HepG2 (cell line): ENCODE measurements around the gene ODC1. TPM values are rescaled to one million over a fixed set of nuclear protein-coding genes. Genes with fewer than 3 reads are reported as not detected.

Experiments used
- AKAP8 ChIP-seq: sonication (generic); formaldehyde crosslinking; IDR thresholded peaks from 2 replicates; pipeline ENCODE4 v1.5.1; 2020; ENCODE audit warnings: mild to moderate bottlenecking, missing genetic modification reagents
- ATF1 ChIP-seq: IDR thresholded peaks from 2 replicates; pipeline ENCODE4 v1.6.1; 2016; ENCODE audit warnings: mild to moderate bottlenecking, control low read depth
- DPF2 ChIP-seq: sonication (generic); formaldehyde crosslinking; IDR thresholded peaks from 2 replicates; pipeline ENCODE4 v1.4.0; 2020; ENCODE audit warnings: mild to moderate bottlenecking, low read depth, missing genetic modification reagents, borderline replicate concordance
- EED ChIP-seq: sonication (generic); formaldehyde crosslinking; IDR thresholded peaks from 2 replicates; pipeline ENCODE4 v1.5.0; 2020; ENCODE audit warnings: mild to moderate bottlenecking, missing genetic modification reagents
- MLXIP ChIP-seq: sonication (generic); formaldehyde crosslinking; IDR thresholded peaks from 2 replicates; pipeline ENCODE4 v1.9.0; 2021; ENCODE audit warnings: missing genetic modification reagents, borderline replicate concordance
- NCOA1 ChIP-seq: sonication (generic); formaldehyde crosslinking; IDR thresholded peaks from 2 replicates; pipeline ENCODE4 v1.9.0; 2021; ENCODE audit warnings: missing genetic modification reagents
- POGK ChIP-seq: sonication (generic); formaldehyde crosslinking; conservative IDR thresholded peaks from 2 replicates; pipeline ENCODE4 v1.8.0; 2022; ENCODE audit warnings: mild to moderate bottlenecking, moderate library complexity, missing genetic modification reagents
- PREB ChIP-seq: sonication (generic); formaldehyde crosslinking; IDR thresholded peaks from 2 replicates; pipeline ENCODE4 v1.4.0; 2020; ENCODE audit warnings: missing genetic modification reagents
- SALL1 ChIP-seq: sonication (generic); formaldehyde crosslinking; IDR thresholded peaks from 2 replicates; pipeline ENCODE4 v1.8.0; 2022; ENCODE audit warnings: mild to moderate bottlenecking, missing genetic modification reagents
- SETDB1 ChIP-seq: sonication (generic); formaldehyde crosslinking; IDR thresholded peaks from 2 replicates; pipeline ENCODE4 v1.5.1; 2020; ENCODE audit warnings: missing genetic modification reagents, mild to moderate bottlenecking, borderline replicate concordance
- SP1 ChIP-seq, 2 experiments: fragments of 450-650 bp in 1 of 2; sonication (generic) in 1 of 2; formaldehyde crosslinking in 1 of 2; IDR thresholded peaks; 2 replicates each; pipeline versions ENCODE4 v1.4.0 to v1.6.1; 2016 to 2020; ENCODE audit warnings: missing genetic modification reagents in 1 of 2
- SSRP1 ChIP-seq: IDR thresholded peaks from 2 replicates; pipeline ENCODE4 v1.6.1; 2016; ENCODE audit warnings: control low read depth
- ZNF446 ChIP-seq: sonication (generic); formaldehyde crosslinking; IDR thresholded peaks from 2 replicates; pipeline ENCODE4 v1.5.0; 2020; ENCODE audit warnings: mild to moderate bottlenecking, missing genetic modification reagents
- ZNF543 ChIP-seq: sonication (generic); formaldehyde crosslinking; IDR thresholded peaks from 2 replicates; pipeline ENCODE4 v1.4.0; 2020; ENCODE audit warnings: mild to moderate bottlenecking, missing genetic modification reagents
- ZNF552 ChIP-seq: sonication (generic); formaldehyde crosslinking; IDR thresholded peaks from 2 replicates; pipeline ENCODE4 v1.9.0; 2022; ENCODE audit warnings: missing genetic modification reagents, mild to moderate bottlenecking, borderline replicate concordance
- ZNF691 ChIP-seq: sonication (generic); formaldehyde crosslinking; IDR thresholded peaks from 2 replicates; pipeline ENCODE4 v1.4.0; 2020; ENCODE audit warnings: missing genetic modification reagents, low read depth, mild to moderate bottlenecking, borderline replicate concordance
- ZNF709 ChIP-seq: sonication (generic); formaldehyde crosslinking; IDR thresholded peaks from 2 replicates; pipeline ENCODE4 v1.5.0; 2020; ENCODE audit warnings: mild to moderate bottlenecking, missing genetic modification reagents
- ZSCAN22 ChIP-seq: sonication (generic); formaldehyde crosslinking; IDR thresholded peaks from 2 replicates; pipeline ENCODE4 v1.4.0; 2020; ENCODE audit warnings: mild to moderate bottlenecking, missing genetic modification reagents
- polyA plus RNA-seq, 8 experiments: library from polyadenylated mRNA; depleted of rRNA in 3 of 8; stranded (reverse) in 7 of 8; unstranded in 1 of 8; fragments of >200 nt; fragmentation: Illumina TruSeq in 4 of 8; extraction: Trizol in 4 of 8; gene quantifications; 2 replicates each; pipeline versions ENCODE4 v1.2.1 to v1.2.3, GENCODE V29; 2011 to 2016; ENCODE audit warnings: low read depth in 4 of 8, missing spikeins in 1 of 8, mixed read lengths in 1 of 8; ENCODE audit not compliant: insufficient read depth in 1 of 8
- total RNA-seq, 5 experiments: library from RNA; depleted of rRNA; stranded (reverse); fragments of >200 nt; fragmentation: Illumina TruSeq; extraction: Trizol; gene quantifications; 2 replicates each; pipeline ENCODE4 v1.2.3, GENCODE V29; 2016; ENCODE audit warnings: low read depth in 1 of 5

ODC1 gene
- total and polyA plus RNA-seq, 2 of the 13 experiments (the other 11 are each of a cell fraction or from before 2014, with no cell fraction given): 142 to 371 TPM

GRCh38 chr2:10448576-10449485, 704 bp upstream of the ODC1 start (continued):
- no peak for TF ChIP-seq SP1 (IDR thresholded peaks at IDR 0.05)
- peak; percentile 49; the same call in 1 of the 2 replicates for TF ChIP-seq SP1 (CRISPR knock-in tag; IDR thresholded peaks at IDR 0.05)
- peak; percentile 100 for TF ChIP-seq ZNF709 (CRISPR knock-in tag)
- TF ChIP-seq NCOA1 (CRISPR knock-in tag): peak; percentile 98
- peak; percentile 97 for TF ChIP-seq MLXIP (CRISPR knock-in tag)
- peak; percentile 100 for TF ChIP-seq ZNF543 (CRISPR knock-in tag)
- TF ChIP-seq POGK (CRISPR knock-in tag): peak; percentile 99
- peak; percentile 99 for TF ChIP-seq ZNF552 (CRISPR knock-in tag)
- peak; percentile 93 for TF ChIP-seq AKAP8 (CRISPR knock-in tag)
- peak; percentile 56; the same call in 1 of the 2 replicates for TF ChIP-seq DPF2 (CRISPR knock-in tag)
- peak; percentile 99 for TF ChIP-seq SALL1
- peak; percentile 100 for TF ChIP-seq EED (CRISPR knock-in tag)
- TF ChIP-seq SETDB1 (CRISPR knock-in tag): peak; percentile 91
- peak; percentile 96 for TF ChIP-seq ZNF691 (CRISPR knock-in tag)
- TF ChIP-seq ZSCAN22 (CRISPR knock-in tag): peak; percentile 78; the same call in 1 of the 2 replicates
- no peak for TF ChIP-seq SSRP1 (CRISPR knock-in tag)
- TF ChIP-seq ZNF446 (CRISPR knock-in tag): peak; percentile 99
- no peak for TF ChIP-seq ATF1
- TF ChIP-seq PREB (CRISPR knock-in tag): peak; percentile 85; the same call in 1 of the 2 replicates
